ENCODE results near the gene KCTD18. TPM values are rescaled to one million over a fixed set of nuclear protein-coding genes. Genes with fewer than 3 reads are reported as not detected.

KCTD18 gene
- total RNA-seq, 1 donor from 2014 or later, result 10.8 TPM

DNA sequence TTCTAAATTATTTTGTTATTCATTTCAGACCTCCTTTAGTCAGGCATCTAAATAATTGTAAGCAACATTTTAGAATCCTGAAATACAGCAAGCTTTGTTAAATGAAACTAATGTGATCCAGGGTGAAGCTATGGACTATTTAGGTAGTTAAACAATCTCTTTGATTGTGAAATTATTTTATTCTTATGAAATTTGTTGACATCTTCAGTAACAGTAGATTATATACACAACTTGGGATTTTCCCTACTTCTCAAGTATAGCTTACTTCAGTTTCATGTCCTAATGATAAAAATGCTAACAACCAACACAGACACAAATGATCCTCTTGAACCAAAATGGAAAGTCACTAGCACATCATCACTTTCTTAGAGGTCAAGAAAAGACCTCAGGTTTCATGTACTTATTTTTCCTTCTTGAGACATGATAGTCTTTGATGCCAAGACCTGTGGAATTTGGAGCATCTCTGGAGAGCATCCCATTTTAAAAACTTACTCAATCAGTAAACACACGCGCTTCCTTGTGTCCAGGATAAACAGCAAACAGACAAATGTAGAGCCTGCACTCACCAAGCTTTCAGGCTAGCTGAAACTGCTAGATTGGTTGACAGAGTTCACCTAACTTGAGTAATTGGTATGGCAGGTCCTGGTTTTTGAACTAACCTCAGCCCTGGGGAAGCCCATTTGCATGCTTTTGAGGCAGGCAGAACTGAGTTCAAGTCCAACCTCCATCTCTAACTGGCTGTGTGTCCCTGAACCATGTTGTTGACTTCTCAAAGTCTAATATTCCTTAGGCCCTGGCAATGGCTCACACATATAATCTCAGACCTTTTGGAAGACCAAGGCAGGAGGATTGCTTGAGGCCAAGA is 47.8 kb downstream of the KCTD18 start:
- intact Hi-C loops (cut with DNase I), result no loop called here
- DNase-seq (ENCODE audit: low spot score), result no peak

DNA sequence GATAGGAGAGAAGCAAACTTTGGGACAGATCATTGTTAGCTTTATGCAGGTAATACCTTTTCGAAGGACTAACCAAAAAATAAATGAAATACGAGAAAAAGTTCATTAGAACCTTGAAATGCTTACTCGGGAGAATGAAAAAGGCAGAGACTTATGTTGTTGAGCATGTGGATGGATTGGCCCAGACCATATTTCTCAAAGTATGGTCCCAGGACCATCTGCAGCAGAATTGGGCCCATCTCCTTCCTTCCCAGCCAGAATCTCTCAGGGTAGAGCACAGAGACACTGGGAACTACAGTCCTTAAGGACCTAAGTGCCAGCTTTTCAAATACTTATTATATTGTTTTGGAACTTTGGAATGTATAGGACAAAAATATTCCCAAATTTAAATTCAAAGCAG is 50.8 kb downstream of the KCTD18 start:
- intact Hi-C loops (cut with DNase I), result loop anchor here (5.0 kb wide), 1 partner anchor 152 kb away; the partner anchor contains the start of gene SPATS2L

DNA sequence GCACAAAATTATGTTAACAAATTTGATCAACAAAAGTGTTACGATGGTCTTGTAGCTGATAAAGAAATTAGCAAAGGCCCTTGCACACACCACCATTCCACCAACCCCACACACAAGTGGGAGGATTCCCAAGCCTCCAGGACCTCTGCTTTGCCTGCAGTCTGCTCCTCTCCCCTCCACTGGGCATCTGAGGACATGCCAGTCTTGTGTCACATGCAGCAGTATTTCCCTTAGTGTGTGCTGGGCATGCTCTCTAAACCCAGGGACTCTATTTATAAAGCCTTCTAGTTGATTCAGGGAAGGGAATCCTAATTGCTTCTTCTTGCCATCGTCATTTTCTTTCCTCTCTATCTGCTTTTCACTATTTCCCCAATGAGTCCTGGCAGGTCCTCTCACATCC is 53.3 kb downstream of the KCTD18 start:
- intact Hi-C loops (cut with DNase I), result loop anchor here (5.0 kb wide), 1 partner anchor 149 kb away; the partner anchor contains the start of gene SPATS2L

More for the DNA sequence above, 50.8 kb downstream of the KCTD18 start:
- no peak for DNase-seq (ENCODE audit: low spot score)

DNA sequence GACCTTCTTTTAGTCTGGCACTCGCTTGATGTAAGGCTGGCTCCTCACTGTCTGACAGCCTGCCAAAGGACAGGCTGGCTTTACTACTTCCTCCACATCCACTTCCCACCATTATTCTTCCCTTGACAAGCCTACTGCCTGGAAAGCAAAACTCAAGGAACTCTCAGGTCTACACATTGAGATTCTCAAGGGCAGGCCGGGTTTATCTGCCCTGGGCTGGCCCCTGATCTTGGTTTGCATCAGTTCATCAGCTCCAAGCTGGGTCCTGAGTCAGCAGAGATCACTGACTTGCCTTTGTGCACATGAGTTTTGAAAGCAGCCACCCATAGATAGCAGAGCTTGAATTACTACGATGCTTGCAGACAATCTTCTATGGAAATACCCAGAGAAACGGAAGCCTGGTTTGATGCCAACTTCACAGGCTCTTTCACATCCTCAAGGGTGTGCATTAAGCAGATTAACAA is 53.9 kb downstream of the KCTD18 start:
- intact Hi-C loops (cut with DNase I), result loop anchor here (5.0 kb wide), 1 partner anchor 149 kb away; the partner anchor contains the start of gene SPATS2L
- no peak for DNase-seq (ENCODE audit: low spot score)

More for the DNA sequence above, 53.3 kb downstream of the KCTD18 start:
- no peak for DNase-seq (ENCODE audit: low spot score)

DNA sequence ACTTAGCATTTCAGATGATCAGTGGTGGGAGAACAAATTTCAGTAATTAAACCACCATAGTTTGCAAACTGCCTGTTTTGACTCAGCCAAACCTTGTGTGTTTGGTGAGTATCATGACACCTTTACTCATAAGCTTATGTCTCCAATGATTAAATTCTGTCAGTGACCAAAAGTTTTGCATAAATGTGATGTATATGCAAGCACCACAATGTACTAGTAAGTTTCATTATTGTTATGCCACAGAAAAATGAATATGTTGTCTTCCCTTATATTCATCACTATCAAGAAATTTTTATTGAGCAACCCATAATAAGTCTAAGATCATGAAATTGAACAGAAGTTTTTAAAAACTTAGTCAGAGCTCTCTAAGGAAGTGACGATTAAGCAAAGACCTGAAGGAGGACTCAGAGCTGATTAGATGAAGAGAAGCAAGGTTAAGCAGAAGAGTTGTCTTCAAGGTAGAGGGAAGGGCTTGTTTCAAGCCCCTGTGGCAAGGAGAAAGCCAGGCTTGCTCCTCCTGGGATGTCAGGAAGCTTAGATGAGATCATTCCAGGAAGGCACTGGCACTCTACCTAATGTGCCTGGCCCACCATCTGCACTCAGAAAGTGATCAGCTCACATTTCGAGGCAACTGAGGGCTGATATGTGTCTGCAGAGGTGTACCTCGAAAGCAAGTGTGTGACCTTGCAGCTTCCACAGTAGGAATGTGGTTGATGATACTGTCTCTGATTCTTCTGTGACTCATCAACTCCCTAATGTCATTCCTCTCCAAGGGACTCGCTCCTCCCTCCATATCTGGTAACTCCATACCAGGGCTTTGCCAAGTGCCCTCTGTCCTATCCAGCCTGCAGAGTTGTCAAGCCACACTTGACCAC is 54.7 kb downstream of the KCTD18 start:
- intact Hi-C loops (cut with DNase I), result loop anchor here (5.0 kb wide), 1 partner anchor 148 kb away; the partner anchor contains the start of gene SPATS2L
- DNase-seq (ENCODE audit: low spot score), result no peak

DNA sequence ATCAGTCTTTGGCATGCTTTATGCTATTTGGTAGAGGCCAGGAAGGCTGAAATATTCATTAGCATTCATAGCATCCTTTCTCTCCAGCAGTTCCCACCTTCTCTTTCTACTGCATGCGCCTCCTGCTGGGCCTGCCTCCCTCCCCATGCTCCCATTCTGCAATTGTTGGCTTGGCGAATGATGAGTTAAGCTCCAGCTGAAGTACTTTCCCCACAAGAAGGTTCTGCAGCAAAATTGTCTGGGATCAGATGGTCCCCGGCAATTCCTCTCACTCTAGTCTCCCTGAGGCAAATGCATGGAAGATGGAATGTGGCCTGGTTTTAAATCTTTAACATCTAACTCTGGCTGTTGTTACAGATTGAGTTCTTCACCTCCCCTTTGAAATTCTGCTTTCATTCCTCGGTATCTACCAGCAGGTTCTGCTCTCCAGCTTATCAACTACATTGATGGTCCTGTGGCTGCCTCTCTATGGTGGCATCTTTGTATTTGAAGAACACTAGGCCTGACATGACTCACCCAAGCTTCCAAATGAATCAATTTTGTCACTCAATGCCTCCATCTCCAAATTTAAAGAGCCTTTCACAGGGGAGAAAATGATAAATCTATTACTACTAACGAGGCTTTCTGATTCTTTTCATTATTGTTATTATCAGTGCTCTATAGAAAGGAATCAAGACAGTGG is 55.9 kb downstream of the KCTD18 start:
- intact Hi-C loops (cut with DNase I), result no loop called here
- no peak for DNase-seq (ENCODE audit: low spot score)

DNA sequence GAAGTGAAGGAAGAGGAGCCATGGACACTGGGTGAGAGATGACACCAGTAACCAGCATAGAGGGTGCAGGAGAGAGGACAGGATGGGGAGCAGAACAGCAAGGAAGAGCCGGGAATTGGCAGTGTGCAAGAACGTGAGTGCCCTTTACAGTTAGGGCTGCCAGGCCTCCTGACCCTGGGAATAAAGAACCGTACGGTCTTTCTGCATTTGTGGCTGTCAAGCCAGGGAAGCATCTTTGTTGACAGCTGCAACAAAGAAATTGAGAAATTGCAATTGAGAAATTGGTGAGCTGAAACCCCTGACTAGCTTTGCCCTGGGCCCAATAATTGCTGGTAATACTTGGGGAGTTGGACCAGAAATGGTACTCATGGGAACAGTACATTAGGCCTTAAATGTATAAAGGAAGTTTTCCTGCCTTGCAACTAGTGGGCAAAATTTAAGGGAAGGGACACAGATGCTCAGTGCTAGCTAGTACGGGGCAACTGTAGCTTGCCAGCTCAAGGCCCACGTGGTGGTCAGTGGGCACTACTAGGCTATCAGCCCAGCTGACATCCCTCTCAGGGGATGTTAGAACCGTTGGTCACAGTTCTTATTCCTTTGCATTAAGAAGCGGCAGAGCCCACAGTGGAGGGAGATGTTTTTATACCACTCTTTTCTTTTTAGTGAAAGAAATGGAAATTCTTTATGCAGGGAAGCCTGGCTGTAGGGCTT is 56.6 kb downstream of the KCTD18 start:
- intact Hi-C loops (cut with DNase I), result no loop called here
- DNase-seq (ENCODE audit: low spot score), result no peak

DNA sequence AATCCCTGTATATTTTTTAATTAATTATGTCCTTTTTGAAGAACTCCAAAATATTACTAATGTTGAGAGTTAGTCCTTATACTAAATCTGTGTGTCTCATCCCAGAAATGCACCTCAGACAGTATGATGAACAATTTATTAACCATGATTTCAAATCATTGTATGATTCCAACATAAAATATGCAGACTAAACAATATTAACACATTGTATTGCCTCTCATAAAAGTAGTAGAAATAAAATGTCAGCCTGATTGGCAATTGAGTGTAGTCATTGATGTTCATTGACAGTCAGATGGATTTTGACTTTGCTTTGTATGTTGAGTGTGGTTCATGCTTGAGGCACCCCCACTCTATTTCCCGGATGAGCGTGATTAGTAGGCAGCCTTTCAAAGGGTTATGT is 57.5 kb downstream of the KCTD18 start:
- intact Hi-C loops (cut with DNase I), result no loop called here
- no peak for DNase-seq (ENCODE audit: low spot score)

DNA sequence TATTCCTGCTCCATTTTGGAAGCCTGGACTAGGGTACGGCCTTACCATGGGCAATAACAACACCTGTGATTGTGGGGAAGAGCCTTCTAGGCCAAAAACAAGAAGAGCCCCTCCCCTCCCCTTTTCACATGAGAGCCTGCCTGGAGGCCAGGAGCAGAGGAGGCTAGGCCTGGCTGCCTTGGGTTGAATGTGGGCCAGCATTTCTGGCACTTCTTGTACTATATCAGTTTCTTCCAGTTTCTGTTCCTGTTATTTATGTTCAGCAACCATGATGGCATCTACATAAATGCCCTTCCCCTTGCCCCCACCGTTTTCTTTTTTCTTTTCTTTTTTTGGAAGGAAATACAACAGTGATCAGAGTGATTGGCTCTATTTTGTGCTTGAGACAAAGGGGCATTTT is 58.4 kb downstream of the KCTD18 start:
- intact Hi-C loops (cut with DNase I), result no loop called here
- DNase-seq (ENCODE audit: low spot score), result no peak

DNA sequence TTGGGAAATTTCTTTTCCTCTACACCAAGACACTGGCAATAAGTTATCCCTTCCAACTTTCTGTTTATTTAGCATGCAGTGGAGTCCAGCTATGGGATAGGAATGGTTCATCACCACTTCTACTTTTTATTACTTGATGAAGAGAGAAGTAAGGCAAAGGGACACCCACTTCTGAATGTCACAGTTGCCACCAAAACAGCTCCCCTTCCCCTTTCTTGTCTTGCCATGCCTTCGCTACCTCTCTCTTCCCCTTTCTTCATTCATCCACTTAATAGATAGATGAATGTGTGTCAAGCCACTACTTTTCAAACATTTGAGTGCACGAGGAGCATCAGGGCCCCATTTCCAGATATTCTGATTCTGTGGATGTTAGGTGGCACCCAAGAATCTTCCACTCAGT is 59.6 kb downstream of the KCTD18 start:
- DNase-seq (ENCODE audit: low spot score), result no peak
- intact Hi-C loops (cut with DNase I), result no loop called here

DNA sequence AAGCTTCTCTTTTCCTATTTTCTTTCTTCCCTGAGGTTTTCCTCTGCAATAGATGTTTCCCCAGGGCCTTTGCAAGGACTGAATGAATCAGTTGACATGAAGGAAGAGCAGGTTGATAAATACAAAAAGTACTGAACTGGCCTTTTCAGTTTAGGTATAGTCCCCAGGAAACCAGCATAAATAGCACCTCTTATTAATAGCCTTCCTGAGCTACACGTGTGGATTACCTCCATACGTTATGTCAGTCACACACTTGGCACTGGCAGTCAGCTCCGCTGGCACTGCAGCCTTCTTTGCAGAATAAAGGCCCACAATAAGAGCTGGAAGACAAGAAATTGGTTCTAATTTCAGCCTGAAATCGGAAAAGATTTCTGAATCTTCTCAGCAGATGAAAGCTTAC is 60.7 kb downstream of the KCTD18 start:
- intact Hi-C loops (cut with DNase I), result no loop called here
- no peak for DNase-seq (ENCODE audit: low spot score)

DNA sequence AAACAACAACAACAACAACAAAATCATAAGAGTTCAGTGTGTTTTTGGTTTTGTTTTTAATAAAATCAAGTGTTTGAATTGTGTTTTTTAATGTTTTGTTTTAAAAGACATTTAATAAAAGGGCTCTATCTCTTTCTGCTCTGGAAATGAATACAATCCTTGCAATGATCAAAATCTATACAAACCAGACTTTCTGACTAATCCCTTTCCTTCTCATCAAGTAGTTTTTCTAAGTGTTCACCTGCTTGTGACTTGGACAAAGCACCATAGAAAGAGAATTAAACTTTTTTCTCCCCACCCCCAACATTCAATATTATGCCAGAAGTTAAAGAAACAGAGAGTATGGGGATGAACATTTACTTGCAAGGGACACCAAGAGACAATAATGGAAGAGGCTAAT is 61.4 kb downstream of the KCTD18 start:
- DNase-seq (ENCODE audit: low spot score), result no peak
- intact Hi-C loops (cut with DNase I), result no loop called here

DNA sequence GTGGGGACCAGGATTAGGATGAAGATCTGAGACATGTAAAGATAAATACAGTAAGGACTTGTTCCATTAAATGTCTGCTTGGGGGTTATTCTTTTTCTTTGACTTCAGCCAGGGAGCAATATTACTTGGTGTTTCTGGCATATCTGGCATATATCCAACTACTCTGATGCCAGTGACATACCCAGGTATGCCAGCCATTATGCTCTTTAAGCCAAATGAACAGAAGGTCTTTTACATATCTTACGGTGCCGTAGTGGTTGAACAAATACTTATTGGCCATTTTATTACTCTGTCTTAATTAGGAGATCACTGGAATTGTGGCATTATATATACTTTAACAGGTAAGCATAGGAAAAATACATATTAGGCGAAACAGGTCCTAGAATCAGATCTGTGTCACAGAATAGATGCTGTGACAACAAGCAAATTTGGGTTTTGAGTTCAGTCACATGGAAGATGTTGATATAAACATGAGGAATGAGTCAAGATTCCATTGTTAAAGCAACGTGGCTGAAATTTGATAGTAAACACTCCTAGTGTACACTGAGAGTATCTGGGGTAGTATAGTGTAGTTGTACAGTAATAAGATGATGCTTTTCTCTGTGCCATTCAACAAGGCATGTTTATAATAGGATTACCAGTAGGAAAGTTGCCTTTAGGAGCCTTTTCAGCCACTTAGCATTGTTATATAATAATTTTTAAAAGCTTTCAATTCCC is 62.6 kb downstream of the KCTD18 start:
- no peak for DNase-seq (ENCODE audit: low spot score)
- intact Hi-C loops (cut with DNase I), result no loop called here

DNA sequence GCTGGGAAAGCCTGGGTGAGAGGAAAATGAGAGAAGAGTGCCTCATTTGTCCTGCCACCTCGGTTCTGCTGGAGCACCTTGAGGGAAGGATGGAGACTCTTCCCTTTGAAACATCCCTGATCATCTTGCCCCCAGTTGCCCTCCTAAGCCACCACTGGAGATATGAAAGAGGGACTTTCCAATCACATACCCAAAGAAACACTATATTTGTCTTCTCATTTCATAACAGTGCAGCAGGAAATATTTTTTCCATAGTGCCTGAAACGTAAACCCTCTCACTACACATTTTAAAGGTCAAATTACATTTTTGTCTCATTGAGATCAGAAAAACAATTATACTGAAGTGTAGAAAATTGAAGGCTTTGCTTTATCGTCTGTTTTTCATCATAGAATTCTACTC is 63.3 kb downstream of the KCTD18 start:
- DNase-seq (ENCODE audit: low spot score), result no peak
- intact Hi-C loops (cut with DNase I), result no loop called here

DNA sequence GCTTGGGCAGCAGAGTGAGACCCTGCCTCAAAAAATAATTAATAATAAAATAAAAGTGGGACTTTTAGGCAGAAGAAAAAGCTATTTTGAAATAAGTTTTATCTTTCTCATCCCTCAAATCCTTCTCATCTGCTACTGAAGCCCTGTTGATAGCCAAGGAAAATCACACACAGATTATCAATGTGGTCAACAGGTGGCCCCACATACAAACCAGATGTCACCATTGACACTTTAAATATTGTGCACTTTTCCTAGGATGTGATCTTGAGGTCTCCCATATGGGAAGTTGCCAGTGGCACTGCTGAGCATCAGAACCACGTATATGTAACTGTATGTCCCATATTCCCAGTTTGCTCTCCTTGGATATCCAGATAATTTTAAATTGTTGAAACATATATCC is 64.6 kb downstream of the KCTD18 start:
- intact Hi-C loops (cut with DNase I), result no loop called here
- DNase-seq (ENCODE audit: low spot score), result no peak

DNA sequence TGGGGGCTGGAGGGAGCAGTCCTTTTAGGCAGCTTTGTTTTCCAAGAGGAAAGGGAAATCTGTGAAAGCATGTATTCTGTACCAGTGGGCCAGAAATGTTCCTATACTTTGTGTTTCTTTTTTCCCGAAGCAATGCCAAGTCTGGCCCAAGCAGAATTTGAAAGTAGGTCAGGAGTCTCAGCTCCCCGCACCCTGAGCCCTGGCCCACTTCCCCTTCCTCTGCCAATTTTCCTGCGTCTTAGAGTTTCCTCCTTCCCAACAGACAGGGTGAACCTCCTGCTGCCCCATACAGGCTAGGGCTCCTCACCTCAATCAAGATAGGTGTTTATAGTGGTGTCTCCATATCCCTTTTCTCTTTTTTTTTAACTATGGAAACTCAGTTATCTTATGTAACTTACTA is 65.3 kb downstream of the KCTD18 start:
- DNase-seq (ENCODE audit: low spot score), result no peak
- intact Hi-C loops (cut with DNase I), result no loop called here

DNA sequence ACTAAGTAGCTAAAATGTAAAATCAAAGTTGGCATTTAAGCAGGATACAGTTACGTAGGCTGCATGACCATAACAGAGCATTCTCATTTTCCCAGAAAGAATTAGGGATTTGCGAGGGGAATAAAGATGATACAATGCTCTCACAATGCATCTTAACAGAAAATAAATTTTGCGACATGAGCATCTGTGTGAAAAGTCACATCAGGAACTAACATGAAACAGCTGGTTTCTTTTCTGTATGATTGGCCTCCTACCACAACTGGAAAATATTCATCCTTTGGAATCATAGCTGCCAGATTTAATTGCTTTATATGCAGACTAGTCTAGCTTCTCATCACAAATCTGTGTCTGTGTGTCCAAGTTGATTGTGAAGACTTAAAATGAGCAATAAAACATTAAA is 66.0 kb downstream of the KCTD18 start:
- intact Hi-C loops (cut with DNase I), result no loop called here
- no peak for DNase-seq (ENCODE audit: low spot score)

DNA sequence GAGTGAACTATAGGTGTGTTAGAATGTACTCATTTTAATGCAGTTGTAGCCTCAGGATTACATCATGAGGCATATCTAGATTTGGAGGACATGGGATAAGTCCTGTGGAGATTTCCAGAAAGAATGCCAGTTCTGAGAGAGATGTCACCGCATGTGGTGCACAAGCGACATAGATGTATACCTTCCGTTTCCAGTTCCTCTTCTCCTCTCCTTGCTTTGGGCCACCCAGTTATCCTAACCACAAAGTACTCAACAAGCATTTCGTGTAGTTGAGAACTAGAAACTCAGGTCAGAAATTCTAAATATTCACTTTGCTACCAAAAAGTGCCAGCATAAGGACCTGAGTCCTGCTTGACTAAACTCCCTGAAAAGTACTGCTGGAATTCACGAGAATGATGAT is 66.5 kb downstream of the KCTD18 start:
- intact Hi-C loops (cut with DNase I), result no loop called here
- no peak for DNase-seq (ENCODE audit: low spot score)

DNA sequence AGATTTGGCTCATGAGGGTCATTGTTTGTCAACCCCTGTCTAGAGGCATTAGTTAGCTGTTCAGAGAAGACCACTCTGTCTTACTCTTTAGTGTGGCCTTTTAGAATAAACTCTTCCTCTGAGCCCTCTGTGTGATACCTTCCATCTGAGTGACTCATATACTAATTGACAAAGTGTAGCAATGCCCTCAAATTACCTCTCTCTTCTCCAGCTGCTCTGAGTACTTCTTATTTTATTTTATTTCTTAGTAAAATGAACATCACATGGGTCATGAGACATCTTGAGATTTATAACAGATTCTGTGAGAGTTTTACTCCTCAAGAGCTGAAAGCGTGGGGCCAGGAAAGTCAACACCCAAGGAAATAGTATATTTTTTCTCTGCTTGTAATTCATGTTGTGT is 67.4 kb downstream of the KCTD18 start:
- intact Hi-C loops (cut with DNase I), result no loop called here
- DNase-seq (ENCODE audit: low spot score), result no peak
